Parathyroid adenoma (tissue), 2 donors: ENCODE data around the gene ACBD6.

Experiments
- H2AFZ ChIP-seq: fragments of 300-600 bp; sonication (generic); one replicate; pipeline ENCODE4 v1.7.0; 2017; ENCODE audit warnings: antibody characterized with exemption, mild to moderate bottlenecking
- H3K27ac ChIP-seq: fragments of 300-600 bp; sonication (generic); one replicate; pipeline ENCODE4 v1.7.0; 2017
- H3K27me3 ChIP-seq: fragments of 300-600 bp; sonication (generic); one replicate; pipeline ENCODE4 v1.7.0; 2017; ENCODE audit warnings: low read length; ENCODE audit not compliant: control insufficient read depth, insufficient read depth
- H3K36me3 ChIP-seq: fragments of 300-600 bp; sonication (generic); one replicate; pipeline ENCODE4 v1.7.0; 2017; ENCODE audit warnings: low read length; ENCODE audit not compliant: control insufficient read depth, insufficient read depth
- H3K4me1 ChIP-seq: fragments of 300-600 bp; sonication (generic); one replicate; pipeline ENCODE4 v1.7.0; 2017; ENCODE audit warnings: control low read depth
- H3K4me2 ChIP-seq: fragments of 300-600 bp; sonication (generic); one replicate; pipeline ENCODE4 v1.7.0; 2017; ENCODE audit warnings: low read length
- H3K4me3 ChIP-seq: fragments of 300-600 bp; sonication (generic); one replicate; pipeline ENCODE4 v1.7.0; 2017; ENCODE audit warnings: low read depth, low read length
- H3K79me2 ChIP-seq: fragments of 300-600 bp; sonication (generic); one replicate; pipeline ENCODE4 v1.7.0; 2017; ENCODE audit warnings: control low read depth
- H3K9ac ChIP-seq: fragments of 300-600 bp; sonication (generic); one replicate; pipeline ENCODE4 v1.7.0; 2017; ENCODE audit warnings: mild to moderate bottlenecking
- H3K9me3 ChIP-seq: fragments of 300-600 bp; sonication (generic); one replicate; pipeline ENCODE4 v1.7.0; 2017; ENCODE audit warnings: low read length; ENCODE audit not compliant: control insufficient read depth
- TF ChIP-seq, protein P1 (sequence below): fragments of 300-600 bp; sonication (generic); IDR thresholded peaks from one replicate; pipeline ENCODE4 v1.7.0; 2017; ENCODE audit warnings: antibody characterized with exemption, mild to moderate bottlenecking
- donor health status: primary hyperparathyroidism.

Gene ACBD6

DNA sequence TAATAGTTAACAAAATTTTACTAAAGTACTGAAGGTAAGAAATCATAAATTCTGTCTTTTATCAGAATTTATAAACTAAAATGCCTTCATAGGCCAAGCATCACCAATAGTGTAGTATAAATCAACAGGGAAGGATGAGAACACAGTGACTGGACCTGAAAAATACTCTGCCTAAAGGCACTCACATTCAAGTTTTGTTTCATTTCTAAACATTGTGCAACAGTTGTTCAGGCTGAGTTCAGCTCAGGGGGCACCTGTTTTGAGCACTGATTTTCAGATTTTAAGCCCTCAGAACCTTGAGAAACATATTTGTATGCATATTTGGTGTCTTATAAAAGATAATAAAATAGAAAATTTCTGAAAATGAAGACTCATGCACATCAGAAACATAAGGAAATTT is 12.4 kb downstream of the ACBD6 start:
- no peaks in the 10 kb centered on the region for H3K27me3 ChIP-seq
- no peak overlapping the region for H3K27ac ChIP-seq
- H3K36me3 ChIP-seq: no peaks in the 10 kb centered on the region
- H3K9ac ChIP-seq: no peak overlapping the region
- H2AFZ ChIP-seq: no peak overlapping the region
- TF ChIP-seq, protein P1, sequence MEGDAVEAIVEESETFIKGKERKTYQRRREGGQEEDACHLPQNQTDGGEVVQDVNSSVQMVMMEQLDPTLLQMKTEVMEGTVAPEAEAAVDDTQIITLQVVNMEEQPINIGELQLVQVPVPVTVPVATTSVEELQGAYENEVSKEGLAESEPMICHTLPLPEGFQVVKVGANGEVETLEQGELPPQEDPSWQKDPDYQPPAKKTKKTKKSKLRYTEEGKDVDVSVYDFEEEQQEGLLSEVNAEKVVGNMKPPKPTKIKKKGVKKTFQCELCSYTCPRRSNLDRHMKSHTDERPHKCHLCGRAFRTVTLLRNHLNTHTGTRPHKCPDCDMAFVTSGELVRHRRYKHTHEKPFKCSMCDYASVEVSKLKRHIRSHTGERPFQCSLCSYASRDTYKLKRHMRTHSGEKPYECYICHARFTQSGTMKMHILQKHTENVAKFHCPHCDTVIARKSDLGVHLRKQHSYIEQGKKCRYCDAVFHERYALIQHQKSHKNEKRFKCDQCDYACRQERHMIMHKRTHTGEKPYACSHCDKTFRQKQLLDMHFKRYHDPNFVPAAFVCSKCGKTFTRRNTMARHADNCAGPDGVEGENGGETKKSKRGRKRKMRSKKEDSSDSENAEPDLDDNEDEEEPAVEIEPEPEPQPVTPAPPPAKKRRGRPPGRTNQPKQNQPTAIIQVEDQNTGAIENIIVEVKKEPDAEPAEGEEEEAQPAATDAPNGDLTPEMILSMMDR: no peak
- H3K9me3 ChIP-seq: no peaks in the 10 kb centered on the region
- no peak overlapping the region for H3K4me2 ChIP-seq
- H3K4me1 ChIP-seq: no peaks in the 10 kb centered on the region
- H3K4me3 ChIP-seq: no peak overlapping the region
- no peaks in the 10 kb centered on the region for H3K79me2 ChIP-seq

DNA sequence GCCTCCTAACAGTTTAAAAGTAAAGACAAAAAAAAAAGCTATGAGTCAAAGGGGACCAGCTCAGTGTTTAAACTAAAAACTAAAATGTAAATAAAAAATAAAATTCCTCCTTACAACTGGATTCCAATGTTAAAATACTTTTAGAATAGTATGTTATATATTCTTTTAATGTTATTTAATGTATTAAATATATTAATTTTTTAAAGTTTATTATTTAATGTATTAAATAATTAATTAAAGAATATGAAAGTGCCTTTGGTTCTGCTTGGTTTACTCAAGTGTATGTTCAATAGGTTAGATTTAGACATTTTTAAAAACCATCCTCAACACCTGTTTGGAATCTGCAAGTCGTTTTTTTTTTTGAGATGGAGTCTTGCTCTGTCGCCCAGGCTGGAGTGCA is 13.1 kb downstream of the ACBD6 start:
- TF ChIP-seq, protein P1: no peak
- H3K27ac ChIP-seq: no peak overlapping the region

DNA sequence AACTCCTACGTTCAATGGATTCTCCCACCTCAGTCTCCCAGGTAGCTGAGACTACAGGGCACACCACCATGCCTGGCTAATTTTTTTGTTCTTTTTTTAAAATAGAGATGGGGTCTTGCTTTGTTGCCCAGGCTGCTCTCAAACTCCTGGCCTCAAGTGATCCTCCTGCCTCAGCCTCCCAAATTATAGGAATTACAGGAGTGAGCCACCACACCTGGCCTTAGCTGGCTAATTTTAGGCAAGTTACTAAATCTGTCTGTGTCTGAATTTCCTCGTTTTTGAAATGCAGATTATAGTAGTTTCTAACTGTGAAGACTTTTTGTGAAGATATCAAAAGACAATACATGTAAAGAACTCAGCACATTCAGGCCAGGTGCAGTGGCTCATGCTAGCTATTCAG is 13.7 kb downstream of the ACBD6 start:
- TF ChIP-seq, protein P1: no peak
- Histone ChIP-seq H3K4me1 (no peaks in the 10 kb centered on the region), H3K9ac (no peak overlapping the region), H3K4me2 (no peak overlapping the region), H3K36me3 (no peaks in the 10 kb centered on the region), H2AFZ (no peak overlapping the region), H3K9me3 (no peaks in the 10 kb centered on the region), H3K4me3 (no peak overlapping the region), H3K27ac (no peak overlapping the region), H3K27me3 (no peaks in the 10 kb centered on the region), H3K79me2 (no peaks in the 10 kb centered on the region)

More for the DNA sequence above, 13.1 kb downstream of the ACBD6 start:
- Histone ChIP-seq H3K27me3 (no peaks in the 10 kb centered on the region), H3K4me2 (no peak overlapping the region), H3K9ac (no peak overlapping the region), H3K9me3 (no peaks in the 10 kb centered on the region), H3K36me3 (no peaks in the 10 kb centered on the region), H3K4me3 (no peak overlapping the region), H2AFZ (no peak overlapping the region), H3K4me1 (no peaks in the 10 kb centered on the region), H3K79me2 (no peaks in the 10 kb centered on the region)

DNA sequence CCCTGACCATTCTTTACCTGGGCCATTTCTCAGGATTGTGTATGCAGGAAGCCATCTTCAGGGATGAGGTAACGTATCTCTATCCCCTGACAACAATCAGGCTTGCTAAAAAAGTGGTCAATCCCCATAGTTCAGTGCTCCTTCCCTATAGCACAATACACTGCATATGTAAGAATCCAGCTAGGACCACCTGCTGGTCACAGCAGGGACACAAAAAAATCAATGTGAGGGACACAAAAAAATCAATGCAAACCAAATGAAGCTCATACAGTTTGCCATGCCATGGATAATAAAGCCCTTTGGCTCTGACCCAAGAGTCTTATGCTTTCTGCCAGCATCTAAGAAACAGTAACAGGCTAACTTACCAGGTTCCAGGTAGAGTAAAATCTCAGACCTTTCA is 16.3 kb downstream of the ACBD6 start:
- no peak overlapping the region for H3K27ac ChIP-seq
- no peak overlapping the region for H2AFZ ChIP-seq
- no peak overlapping the region for H3K9ac ChIP-seq
- TF ChIP-seq, protein P1: no peak
- H3K4me1 ChIP-seq: no peaks in the 10 kb centered on the region
- no peaks in the 10 kb centered on the region for H3K27me3 ChIP-seq
- no peak overlapping the region for H3K4me2 ChIP-seq
- H3K9me3 ChIP-seq: no peaks in the 10 kb centered on the region
- no peaks in the 10 kb centered on the region for H3K79me2 ChIP-seq
- H3K36me3 ChIP-seq: no peaks in the 10 kb centered on the region
- no peak overlapping the region for H3K4me3 ChIP-seq

DNA sequence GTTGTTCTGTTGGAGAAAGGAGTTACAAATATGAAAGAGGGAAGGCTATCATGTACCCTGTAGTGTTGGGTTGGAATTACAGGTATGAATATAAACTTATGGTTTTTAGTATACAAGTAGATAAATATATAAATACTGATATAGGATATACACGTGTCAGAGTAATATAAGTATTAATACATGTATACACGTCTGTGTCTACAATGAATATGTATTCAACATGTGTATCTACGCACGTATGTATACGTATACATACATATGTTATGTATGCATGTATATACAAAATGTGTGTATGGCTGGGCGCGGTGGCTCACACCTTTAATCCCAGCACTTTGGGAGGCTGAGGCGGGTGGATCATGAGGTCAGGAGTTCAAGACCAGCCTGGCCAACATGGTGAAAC is 17.9 kb downstream of the ACBD6 start:
- TF ChIP-seq, protein P1: no peak

More for the DNA sequence above, 17.9 kb downstream of the ACBD6 start:
- no peak overlapping the region for H2AFZ ChIP-seq
- no peak overlapping the region for H3K4me2 ChIP-seq
- no peaks in the 10 kb centered on the region for H3K4me1 ChIP-seq
- H3K36me3 ChIP-seq: no peaks in the 10 kb centered on the region
- no peaks in the 10 kb centered on the region for H3K9me3 ChIP-seq
- H3K4me3 ChIP-seq: no peak overlapping the region
- H3K79me2 ChIP-seq: no peaks in the 10 kb centered on the region
- H3K9ac ChIP-seq: no peak overlapping the region
- no peaks in the 10 kb centered on the region for H3K27me3 ChIP-seq
- no peak overlapping the region for H3K27ac ChIP-seq
